ENCODE data around the gene PRPS2.

The PRPS2 gene

DNA sequence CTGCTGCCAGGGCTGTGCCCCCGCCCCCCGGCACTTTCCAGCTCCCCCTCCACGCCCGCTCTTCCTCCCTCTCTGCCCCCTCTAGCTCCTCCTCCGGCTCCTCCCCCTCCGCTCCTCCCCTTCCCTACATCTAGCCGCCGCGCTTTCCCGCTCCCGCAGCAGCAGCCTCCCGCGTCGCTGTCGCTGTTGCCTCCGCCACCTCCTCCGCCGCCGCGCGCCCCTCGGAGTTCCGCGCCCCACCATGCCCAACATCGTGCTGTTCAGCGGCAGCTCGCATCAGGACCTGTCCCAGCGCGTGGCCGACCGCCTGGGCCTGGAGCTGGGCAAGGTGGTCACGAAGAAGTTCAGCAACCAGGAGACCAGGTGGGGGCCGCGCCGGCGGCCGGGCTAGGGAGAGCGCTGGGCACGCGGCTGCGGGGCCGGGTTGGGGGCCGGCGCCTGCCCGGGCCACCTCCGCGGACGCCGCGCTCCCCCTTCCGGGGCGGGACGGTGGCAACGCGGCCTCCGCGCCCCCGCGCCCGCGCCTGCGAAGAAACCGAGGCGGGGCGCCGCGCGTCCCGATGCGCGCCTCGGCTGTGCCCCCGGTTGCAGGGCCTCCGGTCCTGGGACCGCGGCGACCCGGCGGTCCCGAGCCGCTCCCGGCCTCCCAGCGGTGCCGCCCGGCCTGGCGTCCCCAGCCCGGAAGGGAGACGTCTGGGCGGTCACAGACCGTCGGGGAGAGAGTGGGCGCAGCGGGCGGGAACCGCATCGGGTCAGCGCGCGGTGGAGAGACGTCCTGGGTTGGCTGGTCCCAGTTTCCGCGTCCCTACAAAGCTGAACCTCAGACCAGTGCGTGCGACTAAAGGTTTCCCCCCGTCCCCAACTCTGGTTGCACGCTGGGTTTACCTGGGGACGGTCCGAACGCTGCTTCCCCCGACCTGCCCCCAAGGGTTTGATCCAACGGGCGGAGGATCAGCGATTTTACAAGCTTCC is at the start of gene PRPS2:
Gene PRPS2 (plus strand): TSS at position 156 of the 972 bp plus-strand sequence. CDS start 86 bp downstream, at position 242.
- in situ Hi-C loops (cut with MboI; ENCODE audit: low sequenced_read_pairs), result no loop called here

DNA sequence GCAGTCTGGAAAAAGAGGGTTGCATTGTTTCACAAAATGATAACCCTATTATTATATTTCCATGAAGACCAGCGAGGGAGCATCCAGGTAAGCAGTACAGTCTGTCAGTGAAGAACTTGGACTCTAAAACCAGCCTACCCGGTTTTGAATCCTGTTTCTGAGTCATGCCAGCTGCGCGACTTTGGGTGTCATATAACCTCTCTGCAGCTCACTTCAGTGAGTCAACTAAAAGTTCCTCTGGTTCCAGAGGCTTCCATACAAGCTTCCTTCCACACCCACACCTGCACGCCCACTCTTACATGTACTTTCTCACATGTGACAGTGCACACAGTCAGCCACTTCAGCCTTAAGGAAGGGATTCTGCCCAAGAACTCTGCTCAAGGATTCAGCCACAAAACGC is 49.8 kb upstream of the PRPS2 start:
- in situ Hi-C loops (cut with MboI; ENCODE audit: low sequenced_read_pairs), result no loop called here

DNA sequence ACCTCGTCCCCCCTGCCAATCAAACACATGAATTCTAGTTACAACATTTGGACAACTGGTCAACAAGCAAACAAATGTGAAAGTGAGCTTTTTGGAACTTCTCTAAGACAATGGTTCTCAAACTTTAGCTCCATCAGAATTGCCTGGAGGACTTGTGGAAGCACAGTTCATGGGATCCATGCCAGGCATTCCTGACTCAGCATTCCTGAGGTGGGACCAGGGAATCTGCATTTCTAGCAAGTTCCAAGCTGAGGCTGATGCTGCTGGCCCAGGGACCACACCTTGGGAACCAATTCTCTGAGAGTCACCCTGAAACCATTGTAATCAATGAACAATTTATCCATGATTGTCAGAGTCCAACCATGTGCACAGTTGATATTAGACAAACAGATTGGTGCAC is 43.8 kb upstream of the PRPS2 start:
- in situ Hi-C loops (cut with MboI; ENCODE audit: low sequenced_read_pairs), result no loop called here

DNA sequence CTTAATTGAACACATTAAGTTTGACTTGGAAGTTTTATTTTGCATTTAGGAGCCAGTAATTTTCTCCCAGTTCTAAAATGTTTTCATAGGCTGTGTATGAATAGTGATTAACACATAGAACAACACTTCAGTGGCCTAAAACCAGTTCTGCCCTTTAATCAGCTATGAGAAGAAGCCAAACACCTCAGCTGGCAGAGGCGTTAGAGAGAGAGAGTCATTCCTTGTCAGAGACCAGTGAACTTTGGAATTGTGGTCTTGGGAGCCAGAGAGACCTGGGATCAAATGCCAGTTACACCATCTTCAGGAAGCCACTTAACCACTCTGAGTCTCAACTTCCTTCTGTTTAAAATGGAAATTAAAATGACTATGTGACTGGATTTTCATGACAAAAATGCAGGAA is 39.3 kb upstream of the PRPS2 start:
- in situ Hi-C loops (cut with MboI; ENCODE audit: low sequenced_read_pairs), result no loop called here

DNA sequence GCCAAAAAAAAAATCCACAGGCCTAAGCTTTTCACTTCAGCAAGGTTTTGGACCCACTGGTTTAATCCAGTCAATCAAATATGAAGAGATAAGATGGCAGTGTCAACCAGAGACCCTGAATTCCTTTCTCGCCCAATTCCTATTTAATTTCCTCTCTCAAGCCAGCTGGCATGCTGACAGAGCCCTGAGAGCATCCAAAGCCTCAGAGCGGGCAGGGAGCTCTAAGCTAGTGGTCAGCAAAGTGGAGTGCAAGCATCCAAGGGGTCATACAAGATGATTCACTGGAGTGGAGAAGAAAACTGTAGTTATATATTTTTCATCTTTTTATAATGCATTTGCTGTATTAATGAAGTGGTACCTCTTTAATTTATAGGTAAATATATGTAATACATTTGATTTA is 37.8 kb upstream of the PRPS2 start:
- in situ Hi-C loops (cut with MboI; ENCODE audit: low sequenced_read_pairs), result no loop called here

DNA sequence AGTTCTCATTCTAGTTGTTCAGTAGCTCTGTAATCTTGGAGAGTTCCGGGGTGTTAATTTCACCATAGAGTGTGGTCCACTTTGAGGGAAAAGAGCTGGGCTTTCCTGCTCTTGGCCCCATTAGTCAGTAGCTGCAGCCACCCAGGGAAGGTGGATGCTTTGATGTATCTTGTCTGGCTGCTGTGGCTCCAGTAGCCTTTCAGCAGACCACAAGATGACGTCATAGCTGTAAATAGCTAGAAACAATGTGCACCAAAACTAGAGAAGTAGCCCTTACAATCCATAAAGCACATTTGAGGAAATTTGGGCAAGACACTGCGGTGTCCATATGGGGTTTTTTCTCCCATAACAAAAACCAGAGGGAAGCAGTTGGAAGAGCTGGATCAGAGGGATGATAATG is 32.9 kb upstream of the PRPS2 start:
- in situ Hi-C loops (cut with MboI; ENCODE audit: low sequenced_read_pairs), result no loop called here

DNA sequence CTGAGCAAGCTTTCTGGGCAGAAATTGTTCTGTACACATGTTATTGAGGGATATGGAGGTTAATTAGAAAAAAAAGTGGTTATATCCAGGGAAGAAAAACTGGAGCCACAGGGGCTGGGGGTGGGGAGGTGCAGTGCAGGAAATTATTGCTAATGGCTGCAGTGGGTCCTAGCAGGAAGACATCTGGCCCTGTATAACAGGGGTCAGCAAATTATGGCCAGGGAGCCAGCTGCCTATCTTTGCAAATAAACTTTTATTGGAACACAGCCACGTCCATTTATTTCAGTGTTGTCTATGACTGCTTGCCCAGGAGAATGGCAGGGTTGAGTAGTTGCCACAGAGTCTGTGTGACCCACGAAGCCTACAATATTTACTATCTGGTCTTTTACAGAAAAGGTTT is 23.4 kb upstream of the PRPS2 start:
- in situ Hi-C loops (cut with MboI; ENCODE audit: low sequenced_read_pairs), result no loop called here

DNA sequence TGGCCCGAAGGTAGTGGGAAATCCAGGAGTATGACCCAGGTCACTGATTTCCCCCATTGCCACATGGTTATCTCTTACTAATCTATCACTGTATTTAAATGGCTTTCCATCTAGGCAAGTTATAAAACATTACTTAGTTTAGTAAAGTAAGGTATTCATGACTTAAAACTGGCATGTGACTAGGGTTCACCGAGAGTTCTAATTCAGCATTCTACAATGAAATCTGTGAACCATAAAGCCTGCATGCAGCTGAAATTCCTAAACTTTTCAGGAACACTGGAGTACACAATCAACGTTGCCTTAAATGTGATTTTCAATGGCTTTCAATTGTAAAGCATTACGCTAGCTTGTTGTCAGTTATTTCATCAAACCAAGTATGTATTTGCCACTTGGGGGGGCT is 22.7 kb upstream of the PRPS2 start:
- in situ Hi-C loops (cut with MboI; ENCODE audit: low sequenced_read_pairs), result no loop called here

DNA sequence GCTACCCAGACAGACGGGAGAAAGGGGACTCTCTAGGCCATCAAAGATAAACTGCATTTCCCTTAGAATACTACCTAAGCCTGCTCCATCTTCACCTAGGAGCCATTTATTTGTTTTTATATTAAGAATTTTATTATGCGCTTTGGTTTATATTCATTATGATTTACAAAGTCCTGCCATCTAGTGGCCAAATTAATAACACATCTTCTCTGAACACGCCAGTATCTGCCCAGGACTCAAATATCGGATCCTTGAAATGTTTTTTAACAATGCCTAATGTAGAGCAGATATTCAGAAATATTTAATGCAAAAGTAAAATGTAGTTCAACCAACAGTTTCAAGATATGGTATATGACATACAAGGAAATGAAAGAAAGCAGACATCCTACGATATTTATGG is 20.8 kb upstream of the PRPS2 start:
- in situ Hi-C loops (cut with MboI; ENCODE audit: low sequenced_read_pairs), result no loop called here

DNA sequence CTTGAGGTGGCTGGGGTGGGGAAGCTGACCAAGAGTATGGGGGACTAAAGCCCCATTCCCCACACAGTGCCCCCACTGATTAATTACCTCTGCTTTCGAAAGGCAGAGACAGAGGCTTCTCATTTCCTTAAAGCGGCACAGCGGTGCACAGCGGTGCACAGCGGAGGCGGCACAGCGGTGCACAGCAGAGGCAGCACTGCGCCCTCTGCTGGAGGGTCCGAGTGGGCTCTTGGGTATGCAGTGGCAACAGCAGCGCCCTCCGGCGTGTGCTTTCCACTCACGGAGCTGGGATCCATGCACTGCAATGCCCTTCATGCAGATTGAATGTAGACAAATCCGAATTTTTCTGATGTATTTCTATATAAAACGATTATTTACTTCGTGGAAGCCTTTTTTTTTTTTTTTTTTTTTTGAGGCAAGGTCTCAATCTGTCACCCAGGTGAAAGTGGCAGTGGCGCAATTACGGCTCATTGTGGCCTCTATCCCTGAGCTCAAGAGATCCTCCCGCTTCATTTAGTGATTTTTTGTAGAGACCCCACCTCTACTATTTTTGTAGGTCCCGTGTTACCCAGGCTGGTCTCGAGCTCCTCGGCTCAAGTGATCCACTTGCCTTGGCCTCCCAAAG is 19.7 kb upstream of the PRPS2 start:
- in situ Hi-C loops (cut with MboI; ENCODE audit: low sequenced_read_pairs), result no loop called here

DNA sequence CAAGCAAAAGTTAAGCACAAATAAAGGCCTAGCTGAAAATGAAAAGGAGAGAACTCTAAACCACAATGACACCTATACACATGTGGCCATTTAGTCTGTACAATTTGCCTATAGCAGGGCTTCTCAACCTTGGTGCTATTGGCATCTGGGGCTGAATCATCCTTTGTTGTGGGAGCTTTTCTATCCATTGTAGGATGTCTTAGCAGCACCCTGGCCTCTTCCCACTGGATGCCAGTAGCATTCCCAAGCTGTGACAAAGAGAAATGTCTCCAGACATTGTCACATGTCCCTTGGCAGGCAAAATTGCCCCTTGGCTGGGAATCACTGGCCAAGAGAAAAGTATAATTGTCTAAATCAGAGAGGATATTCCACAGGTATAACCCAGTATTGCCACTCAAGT is 13.5 kb upstream of the PRPS2 start:
- in situ Hi-C loops (cut with MboI; ENCODE audit: low sequenced_read_pairs), result no loop called here

DNA sequence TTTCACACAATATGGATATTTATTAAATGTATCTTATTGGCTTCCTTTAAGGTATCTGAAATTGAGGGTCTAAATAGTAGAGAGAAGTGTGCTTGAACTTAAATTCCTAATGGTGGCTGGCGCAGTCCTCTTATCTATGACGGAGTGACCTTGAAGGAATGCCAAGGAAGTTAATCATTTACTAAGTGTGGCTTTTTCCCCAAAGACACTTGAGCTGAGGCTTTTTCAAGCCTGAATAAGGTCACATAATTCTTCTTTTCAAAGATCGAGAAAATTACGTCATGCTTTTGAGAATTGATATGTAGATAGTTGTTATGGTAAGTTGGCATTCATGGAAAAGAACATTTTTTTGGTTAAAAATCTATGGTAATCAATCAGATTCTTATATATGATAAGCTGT is 11.7 kb upstream of the PRPS2 start:
- in situ Hi-C loops (cut with MboI; ENCODE audit: low sequenced_read_pairs), result no loop called here

DNA sequence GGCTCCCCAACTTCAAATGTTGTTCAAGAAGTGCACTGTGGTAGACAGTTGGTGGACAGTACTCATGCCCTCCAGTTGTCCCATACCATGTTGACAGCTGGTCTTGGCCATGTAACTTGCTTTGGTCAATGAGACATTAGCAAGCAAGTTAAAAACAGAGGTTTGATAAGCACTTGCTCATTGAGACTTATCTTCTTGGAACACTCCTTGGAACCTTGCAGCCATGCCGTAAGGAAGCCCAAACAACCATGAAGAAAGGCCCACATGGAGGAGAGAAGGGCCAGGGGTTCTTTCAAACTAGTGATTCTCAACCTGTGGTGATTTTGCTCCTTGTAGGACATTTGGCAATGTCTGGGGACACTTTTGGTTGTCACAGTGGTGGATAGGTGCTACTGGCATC is 2.6 kb upstream of the PRPS2 start:
- in situ Hi-C loops (cut with MboI; ENCODE audit: low sequenced_read_pairs), result no loop called here

DNA sequence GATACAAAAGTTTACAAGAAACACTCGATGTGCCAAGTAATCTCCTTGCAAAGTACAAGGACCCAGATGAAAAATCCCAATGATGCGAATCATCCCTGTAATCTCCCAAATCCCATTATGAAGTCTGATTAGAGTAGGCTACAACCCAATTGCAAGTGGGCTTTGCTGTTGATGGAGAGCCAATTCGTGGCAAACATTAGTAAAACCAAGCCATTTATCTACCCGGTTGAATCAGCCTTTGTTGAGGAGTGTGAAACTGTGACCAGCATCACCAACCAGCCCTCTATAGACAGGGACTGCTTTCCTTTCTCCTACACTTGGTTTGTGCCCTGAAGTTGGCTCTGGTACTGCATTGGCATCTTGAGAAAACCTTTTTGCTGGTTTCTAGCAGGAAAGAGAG is 1.2 kb upstream of the PRPS2 start:
- in situ Hi-C loops (cut with MboI; ENCODE audit: low sequenced_read_pairs), result no loop called here

DNA sequence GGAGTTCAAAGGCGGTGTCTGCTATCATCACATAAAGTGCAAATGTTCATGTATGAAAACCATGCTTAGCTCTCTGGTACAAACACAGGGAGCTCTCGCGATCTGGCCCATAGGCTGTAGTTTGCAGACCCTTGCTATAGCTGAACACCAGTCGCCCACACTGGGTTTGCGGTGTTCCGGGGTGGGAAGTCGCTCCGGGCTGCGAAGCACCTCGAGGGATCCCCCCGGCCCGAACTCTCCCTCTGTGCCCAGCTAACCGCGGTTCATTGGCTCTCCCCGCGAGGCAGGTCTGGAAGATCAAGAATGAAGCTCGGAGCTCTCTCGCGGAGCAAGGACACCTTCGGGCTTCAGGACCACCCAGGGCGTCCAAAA is 341 bp upstream of the PRPS2 start:
- in situ Hi-C loops (cut with MboI; ENCODE audit: low sequenced_read_pairs), result no loop called here

DNA sequence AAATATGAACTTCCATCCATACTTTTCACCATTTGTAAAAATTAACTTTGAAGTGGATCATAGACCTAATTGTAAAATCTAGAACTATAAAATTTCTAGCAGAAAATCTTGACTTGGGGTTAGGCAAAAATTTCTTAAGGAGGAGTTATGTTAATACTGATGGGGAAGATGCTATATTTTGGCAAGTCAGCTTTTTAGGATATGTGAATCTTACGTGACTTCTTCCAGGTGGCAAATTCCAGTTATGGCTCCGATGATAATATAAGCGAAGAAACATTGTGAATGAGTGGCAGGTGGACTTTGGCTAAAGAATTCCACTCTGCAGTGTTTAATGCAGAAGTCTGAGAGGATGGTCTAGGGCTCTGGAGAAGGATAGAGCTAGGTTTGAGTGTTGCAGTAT is 1.5 kb downstream of the PRPS2 start:
- in situ Hi-C loops (cut with MboI; ENCODE audit: low sequenced_read_pairs), result no loop called here

DNA sequence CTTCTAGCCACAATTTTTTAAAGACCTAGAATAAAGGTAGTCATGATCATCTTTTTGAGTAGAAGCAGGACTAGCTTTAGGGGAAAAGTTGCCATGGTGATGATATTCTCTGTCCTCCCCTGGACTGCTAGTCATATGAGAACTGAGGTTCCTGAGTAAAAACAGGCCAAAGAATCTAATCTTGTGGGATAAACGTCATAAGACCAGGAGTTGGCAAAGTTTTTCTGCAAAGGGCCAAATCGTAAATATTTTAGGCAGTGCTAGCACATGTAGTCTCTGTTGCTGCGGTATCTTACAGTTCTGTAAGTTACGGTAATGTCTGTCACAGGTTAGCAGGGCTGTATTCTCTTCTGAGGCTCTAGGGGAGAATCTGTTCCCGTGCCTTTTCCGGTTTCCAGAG is 3.4 kb downstream of the PRPS2 start:
- in situ Hi-C loops (cut with MboI; ENCODE audit: low sequenced_read_pairs), result no loop called here

DNA sequence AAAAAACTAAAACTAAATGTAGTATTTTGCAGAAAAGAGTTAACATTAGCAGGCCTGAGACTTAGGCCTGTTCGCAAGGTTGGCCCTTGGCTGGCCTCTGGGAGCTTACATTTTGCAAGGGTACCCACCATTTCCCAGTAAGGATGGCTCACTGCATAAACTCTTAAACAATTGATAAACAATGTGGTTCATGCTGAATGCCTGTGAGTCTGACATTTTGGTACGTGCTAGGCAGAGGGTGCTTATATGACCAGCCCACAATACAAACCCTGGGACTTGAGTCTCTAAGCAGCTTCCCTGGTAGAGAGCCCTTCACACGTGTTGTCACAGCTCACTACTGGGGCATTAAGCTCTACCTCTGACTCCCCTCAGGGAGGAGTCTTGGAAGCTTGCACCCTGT is 7.4 kb downstream of the PRPS2 start:
- in situ Hi-C loops (cut with MboI; ENCODE audit: low sequenced_read_pairs), result no loop called here

DNA sequence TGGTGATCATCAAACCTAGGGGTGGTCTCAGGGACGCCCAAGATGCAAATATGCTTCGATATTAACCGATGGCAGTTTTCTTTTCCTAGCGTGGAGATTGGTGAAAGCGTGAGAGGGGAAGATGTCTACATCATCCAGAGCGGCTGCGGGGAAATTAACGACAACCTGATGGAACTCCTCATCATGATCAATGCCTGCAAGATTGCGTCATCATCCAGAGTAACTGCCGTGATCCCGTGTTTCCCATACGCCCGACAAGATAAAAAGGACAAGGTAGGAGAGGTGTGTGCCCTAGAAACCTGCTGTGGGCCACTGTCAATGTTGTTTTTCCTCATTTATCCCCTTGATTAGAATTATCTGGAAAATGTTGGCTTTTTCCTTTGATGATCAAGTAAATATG is 7.9 kb downstream of the PRPS2 start:
- in situ Hi-C loops (cut with MboI; ENCODE audit: low sequenced_read_pairs), result no loop called here

DNA sequence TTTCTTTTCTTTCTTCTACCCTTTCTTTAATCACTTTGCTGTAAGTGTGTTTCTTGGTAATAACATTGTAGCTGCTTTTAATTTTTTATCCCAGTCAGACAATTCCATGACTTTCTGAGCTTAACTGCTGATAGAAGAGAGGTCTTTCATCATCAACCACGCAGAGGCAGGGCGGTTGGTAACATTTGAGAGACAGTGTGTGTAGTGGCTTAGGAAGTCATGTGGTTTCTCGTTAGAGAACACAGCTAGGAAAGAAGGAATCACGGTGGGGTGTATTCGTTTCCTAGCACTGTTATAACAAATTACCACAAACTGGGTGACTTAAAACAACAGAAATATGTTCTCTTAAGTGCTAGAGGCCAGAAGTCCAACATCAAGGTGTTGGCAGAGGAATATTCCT is 11.5 kb downstream of the PRPS2 start:
- in situ Hi-C loops (cut with MboI; ENCODE audit: low sequenced_read_pairs), result no loop called here

DNA sequence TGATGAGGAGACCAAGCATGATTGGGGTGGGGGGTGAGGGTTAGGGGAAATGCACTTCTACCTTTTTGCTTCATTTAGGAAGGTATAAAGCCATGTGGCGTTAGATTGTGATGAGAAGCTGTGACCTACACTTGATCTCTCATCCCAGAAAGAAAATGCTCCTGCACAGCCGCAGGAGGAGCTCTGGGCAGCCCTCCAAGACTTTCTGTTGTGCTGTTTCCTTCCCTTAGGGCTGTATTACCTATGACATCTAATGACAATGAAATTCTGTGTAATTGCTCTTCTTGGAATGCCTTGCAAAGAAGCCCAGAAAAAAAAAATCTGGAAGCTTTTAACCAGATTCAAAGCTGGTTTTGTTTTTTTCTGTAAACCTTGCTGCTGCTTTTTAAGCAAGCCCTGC is 13.4 kb downstream of the PRPS2 start:
- in situ Hi-C loops (cut with MboI; ENCODE audit: low sequenced_read_pairs), result no loop called here

DNA sequence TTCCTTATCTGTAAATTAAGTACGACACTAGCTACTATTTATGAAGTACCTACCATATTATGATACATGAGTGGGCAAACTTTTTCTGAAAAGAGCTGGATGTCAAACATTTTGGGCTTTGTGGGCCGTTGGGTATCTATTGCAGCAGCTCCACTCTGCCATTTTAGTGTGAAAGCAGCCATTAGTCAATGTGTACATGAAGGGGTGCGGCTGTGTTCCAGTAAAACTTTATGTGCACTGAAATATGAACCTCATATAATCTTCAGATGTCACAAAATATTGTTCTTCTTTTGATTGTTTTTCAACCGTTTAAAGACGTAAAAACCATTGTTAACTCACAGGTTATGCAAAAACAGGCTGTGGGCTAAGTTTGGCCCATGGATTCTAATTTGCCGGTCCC is 14.1 kb downstream of the PRPS2 start:
- in situ Hi-C loops (cut with MboI; ENCODE audit: low sequenced_read_pairs), result no loop called here

DNA sequence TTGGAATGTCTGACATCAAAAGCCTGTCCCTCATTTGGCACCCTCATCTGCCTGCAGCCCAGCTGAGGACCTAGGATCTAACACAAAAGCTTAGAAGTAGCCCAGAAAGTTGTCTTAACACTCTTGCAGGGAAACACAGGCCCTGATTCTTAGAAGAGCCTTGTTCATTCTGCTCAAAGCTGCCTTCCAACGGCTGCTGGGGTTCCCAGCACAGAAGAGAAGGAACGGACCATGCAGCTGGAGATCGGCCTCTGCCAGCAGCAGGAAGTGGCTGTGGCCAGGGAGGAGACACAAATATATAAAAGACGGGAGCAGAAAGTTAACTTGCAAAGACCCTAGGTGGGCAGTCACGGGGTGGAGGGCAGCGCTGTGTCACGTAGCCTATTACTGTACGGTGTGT is 20.4 kb downstream of the PRPS2 start:
- in situ Hi-C loops (cut with MboI; ENCODE audit: low sequenced_read_pairs), result no loop called here
